ENCODE measurements around the gene RASGRP2.

The RASGRP2 gene

GRCh38 chr11:64736654-64737053 is 7.3 kb downstream of the RASGRP2 start:
- no peak for DNase-seq

- no peak for DNase-seq
Observed at GRCh38 chr11:64735725-64736259, 8.2 kb downstream of the RASGRP2 start.

- DNase-seq = no peak
Observed at GRCh38 chr11:64734811-64735724, 8.9 kb downstream of the RASGRP2 start.

GRCh38 chr11:64731601-64732000 is 12.3 kb downstream of the RASGRP2 start:
- no peak for DNase-seq

- DNase-seq = no peak
Observed at GRCh38 chr11:64729851-64730382, 14.0 kb downstream of the RASGRP2 start.

GRCh38 chr11:64728757-64729365 is 15.1 kb downstream of the RASGRP2 start:
- no peak for DNase-seq

- DNase-seq = no peak
Observed at GRCh38 chr11:64726867-64727530, 16.9 kb downstream of the RASGRP2 start.

GRCh38 chr11:64726211-64726641 is 17.7 kb downstream of the RASGRP2 start:
- no peak for DNase-seq

GRCh38 chr11:64724863-64725532 is 18.9 kb downstream of the RASGRP2 start:
- DNase-seq = no peak

- DNase-seq = no peak
Observed at GRCh38 chr11:64723907-64724862, 19.8 kb downstream of the RASGRP2 start.

- DNase-seq = peak; percentile 70
Observed at GRCh38 chr11:64723117-64723906, 20.6 kb downstream of the RASGRP2 start, which contains the start of gene NRXN2. NRXN2 (minus strand) TSS chr11:64723197; CDS start chr11:64713699, 9,498 bp downstream.

- no peak for DNase-seq
Observed at GRCh38 chr11:64722141-64723065, 21.5 kb downstream of the RASGRP2 start.

GRCh38 chr11:64721359-64721699 is 22.6 kb downstream of the RASGRP2 start:
- no peak for DNase-seq

- no peak for DNase-seq
Observed at GRCh38 chr11:64720640-64721358, 23.1 kb downstream of the RASGRP2 start.

- no peak for DNase-seq
Observed at GRCh38 chr11:64720167-64720566, 23.8 kb downstream of the RASGRP2 start.

GRCh38 chr11:64719406-64719805 is 24.5 kb downstream of the RASGRP2 start:
- no peak for DNase-seq

GRCh38 chr11:64718780-64719124 is 25.2 kb downstream of the RASGRP2 start:
- DNase-seq = no peak

- no peak for DNase-seq
Observed at GRCh38 chr11:64718084-64718779, 25.7 kb downstream of the RASGRP2 start.

Data from DMS79 (cell line).